LNCaP clone FGC (cell line): ENCODE results near the gene CTDSP2.

ENCODE experiments used
- DNase-seq: peaks from one replicate; pipeline ENCODE4 v3.0.0-alpha.2; 2011; ENCODE audit warnings: low read depth
- H3K4me3 ChIP-seq: 2 replicates; pipeline ENCODE4 v1.5.1; 2011; ENCODE audit warnings: mild to moderate bottlenecking, low read depth, low read length, control low read depth
- CTCF ChIP-seq: IDR thresholded peaks from 2 replicates; pipeline ENCODE4 v1.5.1; 2012; ENCODE audit warnings: mild to moderate bottlenecking; ENCODE audit not compliant: control insufficient read depth, insufficient read depth; ENCODE audit errors: extremely low read depth

CTDSP2 gene

DNA sequence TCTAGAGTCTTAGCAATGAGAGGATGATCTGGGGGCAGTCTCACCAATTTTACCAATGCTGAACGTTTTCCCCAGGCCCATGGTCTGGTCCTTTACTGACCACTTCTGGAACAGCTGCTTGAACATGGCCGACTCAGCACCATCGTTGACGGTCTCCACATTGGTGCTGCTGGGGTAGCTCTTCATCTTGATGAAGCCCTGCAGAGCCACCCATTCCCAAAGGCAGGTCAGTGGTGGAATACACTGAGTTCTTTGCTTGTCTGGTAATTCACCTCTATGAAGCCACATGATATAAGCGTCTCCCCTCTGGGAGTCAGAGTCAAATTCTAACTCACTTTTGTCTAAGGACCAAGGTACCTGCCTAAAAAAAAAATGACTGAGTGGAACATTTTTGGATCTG is 38.2 kb downstream of the CTDSP2 start:
- no peak for DNase-seq
- H3K4me3 ChIP-seq: no peak overlapping the region
- no peak for TF ChIP-seq CTCF

DNA sequence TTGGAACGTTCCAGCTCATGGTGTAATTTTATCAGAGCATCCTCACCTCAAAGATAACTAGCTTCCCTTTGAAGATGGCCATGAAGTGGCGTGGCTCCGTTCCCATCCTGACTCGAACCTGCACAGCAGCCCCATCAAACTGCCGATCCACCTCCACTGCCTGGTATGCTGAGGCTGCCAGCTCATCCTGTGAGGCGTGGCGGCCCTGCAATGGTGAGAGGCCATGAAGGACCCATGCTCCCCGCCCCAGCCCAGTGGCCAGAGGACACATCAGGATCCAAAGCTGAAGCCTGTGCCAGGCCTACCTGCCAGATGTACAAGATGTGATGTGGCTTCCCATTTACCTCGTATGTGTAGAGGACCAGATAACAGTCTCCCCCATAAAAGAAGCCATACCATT is 39.2 kb downstream of the CTDSP2 start:
- TF ChIP-seq CTCF: no peak
- DNase-seq: no peak
- H3K4me3 ChIP-seq: no peak overlapping the region

DNA sequence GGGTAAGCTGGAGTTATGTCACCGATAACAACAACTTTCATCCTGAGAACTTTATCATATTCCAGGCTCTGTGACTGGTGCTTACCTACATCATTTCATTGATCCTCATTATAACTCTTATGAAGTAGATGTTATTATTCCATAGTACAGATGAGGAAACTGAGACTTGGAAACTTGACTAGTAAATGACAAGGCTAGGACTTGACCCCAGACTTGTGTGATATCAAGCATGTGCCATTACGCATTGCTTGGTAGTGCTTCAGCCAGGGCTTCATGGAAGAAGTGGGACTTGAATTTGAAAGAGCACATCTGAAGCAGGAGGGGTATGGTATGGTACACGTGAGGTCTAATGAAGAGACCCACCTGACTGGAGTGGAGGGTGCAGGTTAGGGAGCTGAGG is 39.9 kb downstream of the CTDSP2 start:
- no peak for DNase-seq
- H3K4me3 ChIP-seq: no peak overlapping the region
- TF ChIP-seq CTCF: no peak

GRCh38 chr12:57803319-57803893 is 43.1 kb downstream of the CTDSP2 start:
- DNase-seq: no peak
- peak; percentile 79 for TF ChIP-seq CTCF
- no peak overlapping the region for H3K4me3 ChIP-seq

GRCh38 chr12:57802607-57803006 is 43.9 kb downstream of the CTDSP2 start:
- H3K4me3 ChIP-seq: no peak overlapping the region
- no peak for DNase-seq
- TF ChIP-seq CTCF: no peak

- no peak overlapping the region for H3K4me3 ChIP-seq
- DNase-seq: no peak
- TF ChIP-seq CTCF: no peak
Observed at GRCh38 chr12:57800965-57801364, 45.6 kb downstream of the CTDSP2 start.

DNA sequence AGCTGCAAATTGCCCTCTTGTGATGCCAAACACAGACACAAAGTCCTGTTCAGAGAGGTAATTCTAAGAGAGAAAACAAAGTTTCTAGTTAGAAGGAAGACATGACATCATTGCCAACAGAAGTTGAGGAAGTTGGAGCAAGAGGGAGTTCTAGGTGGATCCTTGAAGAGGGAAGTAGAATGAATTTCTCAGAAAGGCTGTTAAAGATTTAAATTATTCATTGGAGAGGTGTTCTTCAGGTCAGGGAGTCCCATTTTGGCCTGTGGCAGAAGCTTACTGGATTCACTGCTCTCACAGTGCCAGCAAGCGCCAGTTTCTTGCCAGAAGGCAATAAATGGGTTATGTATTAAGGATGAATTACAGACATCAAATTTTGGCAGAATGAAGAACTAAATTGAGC is 48.6 kb downstream of the CTDSP2 start:
- DNase-seq: no peak
- TF ChIP-seq CTCF: no peak
- no peak overlapping the region for H3K4me3 ChIP-seq
